NCI-H2196 (cell line): ENCODE results near the gene RSBN1L.
"Not testable (repeated sequence)": the region's sequence is repeated elsewhere in the genome, so short reads cannot be mapped to it uniquely, and the experiment has no call there.

Source experiments
- DNase-seq: peaks from one replicate; lab custom pipeline; 2025; ENCODE audit not compliant: unreplicated experiment; lab: John Stamatoyannopoulos, UW

RSBN1L gene

GRCh38 chr7:77696057-77696642 is at the start of gene RSBN1L:
Gene RSBN1L, plus strand, starts transcription at chr7:77696459. Its CDS starts 11 bp downstream, at chr7:77696470.
- peak; percentile 98 for DNase-seq

- no peak for DNase-seq
Observed at GRCh38 chr7:77648742-77649338, 47.4 kb upstream of the RSBN1L start.

GRCh38 chr7:77649716-77650349 is 46.4 kb upstream of the RSBN1L start:
- DNase-seq = no peak

- DNase-seq = peak; percentile 53
Observed at GRCh38 chr7:77651575-77652162, 44.6 kb upstream of the RSBN1L start.

GRCh38 chr7:77652826-77653225 is 43.4 kb upstream of the RSBN1L start:
- not testable (repeated sequence) for DNase-seq

- DNase-seq = no peak
Observed at GRCh38 chr7:77653572-77653971, 42.7 kb upstream of the RSBN1L start.

GRCh38 chr7:77655356-77655755 is 40.9 kb upstream of the RSBN1L start:
- DNase-seq = no peak

GRCh38 chr7:77655836-77656455 is 40.3 kb upstream of the RSBN1L start:
- DNase-seq = no peak

GRCh38 chr7:77657427-77658224 is 38.6 kb upstream of the RSBN1L start:
- peak; percentile 74 for DNase-seq

GRCh38 chr7:77658928-77659327 is 37.3 kb upstream of the RSBN1L start:
- DNase-seq = no peak

GRCh38 chr7:77661816-77662215 is 34.4 kb upstream of the RSBN1L start:
- no peak for DNase-seq

GRCh38 chr7:77662869-77663268 is 33.4 kb upstream of the RSBN1L start:
- no peak for DNase-seq

- DNase-seq = no peak
Observed at GRCh38 chr7:77664715-77665114, 31.5 kb upstream of the RSBN1L start.

- DNase-seq = no peak
Observed at GRCh38 chr7:77665161-77665560, 31.1 kb upstream of the RSBN1L start.

- DNase-seq = no peak
Observed at GRCh38 chr7:77667459-77668086, 28.7 kb upstream of the RSBN1L start.

- peak; percentile 52 for DNase-seq
Observed at GRCh38 chr7:77674878-77675277, 21.4 kb upstream of the RSBN1L start.

GRCh38 chr7:77679608-77680007 is 16.7 kb upstream of the RSBN1L start:
- DNase-seq = peak; percentile 58

- no peak for DNase-seq
Observed at GRCh38 chr7:77680266-77680665, 16.0 kb upstream of the RSBN1L start.

- no peak for DNase-seq
Observed at GRCh38 chr7:77684030-77684429, 12.2 kb upstream of the RSBN1L start.

- peak; percentile 27 for DNase-seq
Observed at GRCh38 chr7:77685233-77685632, 11.0 kb upstream of the RSBN1L start.
